ENCODE measurements around the gene TOGARAM2.
"Not testable (repeated sequence)": the region's sequence is repeated elsewhere in the genome, so short reads cannot be mapped to it uniquely, and the experiment has no call there.

TOGARAM2 gene

DNA sequence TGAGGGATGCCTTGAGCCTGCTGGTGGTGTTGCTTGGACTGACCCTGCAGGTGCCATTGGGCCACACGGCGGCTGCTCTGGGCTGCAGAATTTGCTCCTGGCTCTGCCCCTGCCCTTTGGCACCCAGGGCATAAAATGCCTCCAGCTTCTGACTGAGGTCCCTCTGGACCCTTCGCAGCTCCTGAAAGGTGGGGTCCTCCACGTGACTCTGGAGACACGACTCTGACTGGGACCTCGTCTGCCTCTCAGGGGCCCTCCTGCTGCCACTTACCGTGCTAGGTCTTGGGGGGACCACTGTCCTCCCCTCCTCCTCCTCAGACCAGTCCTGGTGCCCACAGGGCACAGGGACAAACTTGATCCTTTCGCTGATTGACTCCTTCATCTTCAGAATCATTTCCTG, 91.2 kb downstream of the TOGARAM2 start:
- DNase-seq (ENCODE audit: low read depth in 2 of 2), result no peak

DNA sequence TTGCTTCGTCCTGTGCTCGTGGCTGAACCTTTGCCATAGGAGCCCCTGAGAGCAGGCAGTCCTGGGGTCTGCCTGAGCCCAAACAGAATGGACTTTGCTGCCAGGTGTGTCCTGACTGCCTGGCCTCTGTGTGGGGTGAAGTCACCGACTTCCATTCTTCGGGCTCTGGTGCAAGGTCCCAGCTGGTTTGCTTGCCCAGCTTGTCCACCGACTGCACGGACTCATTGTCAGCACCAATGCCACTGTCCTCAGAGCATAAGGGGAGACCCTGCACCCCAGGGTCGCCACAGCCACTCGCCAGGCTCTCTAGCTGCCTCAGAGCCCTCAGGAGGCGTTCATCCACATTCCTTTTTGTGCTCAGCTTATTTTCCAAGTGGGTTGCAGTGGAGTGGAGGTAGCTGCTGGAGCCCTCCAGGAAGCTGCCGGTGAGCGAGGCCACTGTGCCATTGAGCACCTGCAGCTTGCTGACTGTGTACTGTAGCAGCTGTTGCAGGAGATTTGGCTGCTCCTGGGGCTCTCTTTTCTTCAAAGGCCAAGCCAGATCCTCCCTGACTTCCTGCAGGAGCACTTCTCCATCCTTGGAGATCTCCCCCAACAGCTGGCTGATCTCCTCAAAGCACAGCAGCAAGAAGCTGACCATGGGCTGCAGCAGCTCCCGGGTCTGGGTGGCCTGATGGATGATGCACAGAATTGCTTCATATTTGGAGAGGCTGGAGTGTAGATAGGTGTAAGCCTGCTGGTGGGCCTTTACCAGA, 92.0 kb downstream of the TOGARAM2 start:
- no peak for DNase-seq (ENCODE audit: low read depth in 2 of 2)

DNA sequence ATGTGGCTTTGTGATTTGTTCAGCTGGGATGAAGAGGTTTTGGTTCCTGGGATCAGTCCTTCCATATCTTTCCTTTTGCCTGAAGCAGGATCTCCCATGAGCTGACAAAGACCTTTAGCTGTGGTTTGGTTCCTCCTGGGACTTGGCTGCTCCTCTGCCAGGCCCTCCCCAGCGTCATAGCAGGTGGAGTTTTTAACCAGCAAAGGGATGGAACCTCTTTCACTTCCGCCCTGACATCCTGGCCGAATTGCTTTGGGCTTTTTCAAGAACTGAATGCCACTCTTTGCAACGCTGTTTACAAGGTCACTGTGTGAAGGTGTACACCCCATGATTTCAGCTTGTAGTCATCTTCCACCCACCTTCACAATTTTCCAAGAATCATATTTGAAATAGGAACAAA, 92.8 kb downstream of the TOGARAM2 start:
- DNase-seq (ENCODE audit: low read depth in 2 of 2), result no peak

DNA sequence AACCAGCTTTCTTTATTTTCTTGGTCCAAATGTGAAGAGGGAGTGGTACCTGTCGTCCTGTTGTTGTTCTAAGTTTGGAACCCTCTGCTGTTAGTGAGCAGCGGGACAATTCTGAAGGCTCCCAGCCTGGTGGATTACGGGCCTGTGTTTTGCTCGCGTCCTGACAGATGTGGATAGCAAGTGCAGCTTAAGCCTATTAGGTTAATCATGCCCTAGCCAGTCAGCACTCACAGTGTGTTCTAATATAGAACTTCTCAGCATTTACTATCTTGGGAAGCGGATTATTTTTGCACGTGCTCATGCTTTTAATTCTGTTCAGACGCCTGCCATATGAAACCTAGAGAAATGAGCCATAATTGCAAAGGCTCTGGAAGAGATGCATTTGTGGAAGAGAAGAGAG, 93.3 kb downstream of the TOGARAM2 start, which contains the start of gene PCARE:
Gene PCARE, minus strand, starts transcription at position 113 of the 400 bp plus-strand sequence. CDS start 262 bp downstream, outside the sequence.
- no peak for DNase-seq (ENCODE audit: low read depth in 2 of 2)

DNA sequence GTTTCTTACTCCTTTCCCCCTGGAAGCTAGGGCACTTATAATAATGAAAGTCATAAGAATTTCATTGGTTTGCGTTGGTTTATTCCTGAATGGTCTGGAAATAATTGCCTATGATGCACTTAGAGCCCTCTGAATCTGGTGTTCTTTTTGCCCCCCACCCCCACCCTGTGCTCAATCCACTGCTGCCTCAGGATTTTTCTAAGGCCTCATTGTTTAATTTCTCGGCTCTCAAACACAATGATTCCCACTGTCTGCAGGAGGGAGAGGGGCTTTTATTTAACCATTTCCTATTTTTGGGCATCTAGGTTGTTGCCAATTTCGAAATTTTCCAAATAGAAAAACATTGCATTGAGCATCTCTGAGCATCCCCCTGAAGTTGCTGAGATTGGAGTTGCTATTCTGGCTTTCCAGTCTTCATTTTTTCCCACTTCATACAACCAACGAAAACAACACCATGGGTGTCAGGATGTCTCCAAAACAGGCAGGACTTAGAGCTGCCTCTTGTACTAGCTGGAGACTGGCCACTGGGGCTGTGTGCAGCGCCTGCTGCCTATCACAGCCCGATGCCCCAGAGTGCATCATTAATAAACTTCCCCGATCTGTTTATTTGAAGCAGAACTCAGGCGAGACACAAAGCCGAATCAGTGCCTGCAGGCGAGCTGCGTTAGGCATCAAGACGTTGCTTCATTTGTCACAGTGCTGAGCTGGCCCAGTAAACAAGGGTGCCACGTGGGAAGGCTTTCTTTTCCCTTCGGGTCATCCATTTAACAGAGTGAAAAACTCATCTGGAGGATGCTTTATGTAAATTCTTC, 95.0 kb downstream of the TOGARAM2 start:
- no peak for DNase-seq (ENCODE audit: low read depth in 2 of 2)

DNA sequence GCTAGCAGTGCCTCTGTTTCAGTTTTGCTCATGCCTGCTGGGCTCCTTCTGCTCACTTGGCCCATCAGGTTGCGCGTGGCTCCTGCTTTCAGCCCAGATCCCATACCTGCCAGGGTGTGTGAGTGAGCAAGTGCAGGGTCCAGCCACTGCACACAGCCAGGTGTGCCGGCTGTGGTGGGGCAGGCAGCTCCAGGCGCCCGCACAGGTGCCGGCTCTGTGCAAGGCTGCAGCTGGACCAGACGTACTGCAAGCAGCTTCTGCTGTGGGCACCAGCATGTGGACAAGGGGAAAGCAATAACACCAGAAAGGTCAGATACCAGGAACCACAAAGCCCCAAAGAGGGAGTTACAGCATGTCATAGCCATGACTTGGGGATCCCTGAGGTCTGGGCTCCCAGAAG, 98.8 kb downstream of the TOGARAM2 start:
- DNase-seq (ENCODE audit: low read depth in 2 of 2), result no peak

DNA sequence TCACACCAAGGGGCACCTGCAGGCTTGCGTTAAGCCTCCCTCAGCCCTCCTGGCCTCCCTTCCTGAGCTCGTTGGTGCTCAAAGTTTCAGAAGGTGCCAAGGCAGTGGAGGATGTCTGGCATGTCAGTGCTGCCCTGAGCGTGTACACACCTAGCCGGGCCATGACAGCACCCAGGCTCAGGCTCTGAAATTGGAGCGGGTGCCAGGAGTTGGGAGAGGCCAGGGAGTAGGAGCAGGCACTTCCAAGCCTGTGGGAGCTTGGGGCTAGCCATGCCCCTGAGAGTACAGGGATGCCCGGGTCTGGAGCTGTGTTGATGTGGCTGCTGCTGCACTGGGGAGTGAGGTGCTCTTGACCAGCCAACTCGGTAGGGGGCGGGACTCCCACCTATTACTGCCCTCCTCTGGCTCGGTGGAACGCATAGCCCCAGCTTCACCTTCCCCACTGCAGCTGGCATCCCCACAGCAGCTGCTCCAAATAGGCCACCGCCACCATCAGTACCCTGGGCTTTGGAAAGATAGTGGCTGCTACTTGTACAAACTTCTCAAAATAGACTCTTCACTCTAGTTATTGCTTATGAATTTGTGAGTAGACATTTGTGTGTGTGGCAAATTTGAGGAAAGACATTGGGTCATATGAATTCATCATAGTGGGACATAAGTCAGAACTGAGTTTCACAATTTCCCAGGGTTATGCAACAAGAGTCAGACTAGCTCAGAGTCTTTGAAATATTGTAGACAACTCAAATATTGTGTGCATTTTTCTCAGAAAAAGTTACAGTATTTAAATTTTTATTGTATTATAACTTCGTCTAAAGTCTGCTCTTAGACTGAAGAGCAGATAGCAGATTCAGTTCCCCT, 100.0 kb downstream of the TOGARAM2 start:
- no peak for DNase-seq (ENCODE audit: low read depth in 2 of 2)

DNA sequence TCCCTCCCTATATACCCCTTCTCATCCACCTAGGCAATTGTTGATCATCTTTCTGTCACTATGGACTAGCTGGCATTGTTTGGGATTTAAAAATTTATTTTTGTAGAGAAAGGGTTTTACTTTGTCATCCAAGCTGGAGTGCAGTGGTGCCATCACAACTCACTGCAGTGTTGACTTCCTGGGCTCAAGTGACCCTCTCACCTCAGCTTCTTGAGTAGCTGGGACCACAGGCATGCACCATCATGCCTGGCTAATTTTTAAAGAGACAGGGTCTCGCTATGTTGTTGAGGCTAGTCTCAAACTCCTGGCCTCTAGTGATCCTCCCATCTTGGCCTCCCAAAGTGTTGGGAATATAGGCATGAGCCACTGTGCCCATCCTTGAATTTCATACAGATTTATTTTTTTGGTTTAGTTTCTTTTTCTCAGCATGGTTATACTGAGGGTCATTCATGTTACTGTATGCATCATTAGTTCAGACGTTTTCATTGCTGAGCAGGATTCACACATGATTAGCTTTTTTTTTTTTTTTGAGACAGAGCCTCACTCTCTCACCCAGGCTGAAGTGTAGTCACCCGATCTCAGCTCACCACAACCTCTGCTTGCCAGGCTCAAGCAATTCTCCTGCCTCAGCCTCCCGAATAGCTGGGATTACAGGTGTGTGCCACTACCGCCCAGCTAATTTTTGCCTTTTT, 101.9 kb downstream of the TOGARAM2 start:
- no peak for DNase-seq (ENCODE audit: low read depth in 2 of 2)

DNA sequence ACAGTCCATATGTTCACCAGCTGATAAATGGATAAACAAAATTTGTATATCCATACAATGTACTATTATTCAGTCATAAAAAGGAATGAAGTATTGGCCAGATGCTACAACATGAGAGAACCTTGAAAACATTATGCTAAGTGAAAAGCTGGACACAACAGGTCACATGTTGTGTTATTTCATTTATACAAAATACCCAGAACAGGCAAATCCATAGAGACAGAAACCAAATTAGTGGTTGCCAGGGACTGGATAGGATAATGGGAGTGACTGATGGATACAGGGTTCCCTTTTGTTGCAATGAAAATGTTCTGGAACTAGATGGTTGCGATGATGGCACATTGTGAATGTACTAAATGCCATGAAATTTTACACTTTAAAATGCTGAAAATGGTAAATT, 103.5 kb downstream of the TOGARAM2 start:
- DNase-seq (ENCODE audit: low read depth in 2 of 2), result no peak

DNA sequence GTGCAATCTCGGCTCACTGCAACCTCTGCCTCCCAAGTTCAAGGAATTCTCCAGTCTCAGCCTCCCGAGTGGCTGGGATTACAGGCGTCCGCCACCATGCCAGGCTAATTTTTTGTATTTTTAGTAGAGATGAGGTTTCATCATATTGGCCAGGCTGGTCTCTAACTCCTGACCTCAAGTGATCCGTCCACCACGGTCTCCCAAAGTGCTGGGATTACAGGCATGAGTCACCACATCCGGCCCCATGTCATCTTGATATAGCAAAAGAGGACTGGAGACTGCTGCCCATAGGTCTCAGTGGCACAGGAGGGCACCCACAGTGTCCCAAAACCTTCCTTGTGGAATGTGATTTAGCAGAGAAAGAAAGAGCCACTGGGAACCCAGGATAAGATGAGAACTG, 109.2 kb downstream of the TOGARAM2 start:
- not testable (repeated sequence) for DNase-seq (ENCODE audit: low read depth in 2 of 2)

DNA sequence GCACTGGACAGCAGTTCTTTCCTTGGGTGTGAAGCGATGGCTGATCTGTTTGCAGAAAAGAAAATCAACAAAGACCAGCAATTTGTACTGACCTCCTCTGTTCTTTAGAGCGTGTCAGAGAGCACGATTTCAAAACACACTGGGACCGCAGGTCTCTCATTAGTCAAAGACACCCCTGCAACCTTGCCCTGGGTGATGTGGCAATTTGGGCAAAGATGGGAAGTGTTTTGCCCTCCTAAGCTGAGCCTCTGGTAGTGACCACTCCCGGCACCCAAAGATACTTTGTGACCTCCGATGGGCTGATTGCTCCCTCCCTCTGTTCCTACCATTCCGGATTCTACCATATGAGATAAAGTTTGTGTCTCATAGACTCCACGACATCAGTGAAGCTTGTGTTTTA, 115.9 kb downstream of the TOGARAM2 start:
- DNase-seq (ENCODE audit: low read depth in 2 of 2), result no peak

DNA sequence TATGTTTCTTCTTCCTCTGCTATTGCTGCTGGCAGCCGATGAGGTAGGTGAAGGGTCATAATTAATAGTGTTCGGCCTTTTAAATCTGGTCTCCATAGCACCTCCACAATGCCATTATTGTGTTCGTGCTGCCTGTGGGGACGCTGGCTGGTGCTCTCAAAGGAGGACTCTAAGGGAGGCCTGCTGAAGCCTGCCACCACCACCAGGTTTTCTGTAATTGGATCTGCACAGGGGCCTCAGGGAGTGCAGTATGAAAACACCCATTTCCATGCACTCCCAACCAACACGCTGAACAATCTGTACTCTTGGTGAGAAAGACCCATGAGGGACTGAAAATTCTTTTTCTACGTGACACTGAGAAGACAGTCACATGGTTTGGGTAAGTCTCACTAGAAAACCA, 116.5 kb downstream of the TOGARAM2 start:
- no peak for DNase-seq (ENCODE audit: low read depth in 2 of 2)

DNA sequence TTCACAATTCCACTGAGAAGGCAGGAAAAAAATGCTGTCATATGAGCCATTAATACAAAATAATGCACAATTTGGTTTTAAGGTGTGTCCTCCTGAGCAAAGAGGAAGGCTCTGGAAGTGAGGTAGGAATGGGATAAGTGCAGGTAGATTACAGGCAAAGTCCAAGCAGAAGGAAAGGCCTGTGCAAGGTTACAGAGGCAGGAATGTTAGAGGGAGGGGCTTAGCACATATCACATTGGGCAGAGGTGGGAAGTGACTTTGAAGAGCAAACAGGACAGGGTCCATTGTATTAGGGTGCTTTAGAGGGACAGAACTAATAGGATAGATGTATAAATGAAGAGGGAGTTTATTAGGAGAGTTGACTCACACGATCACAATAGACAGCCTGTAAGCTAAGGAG, 119.5 kb downstream of the TOGARAM2 start:
- no peak for DNase-seq (ENCODE audit: low read depth in 2 of 2)

Data from stimulated activated CD8-positive, alpha-beta memory T cell treated with anti-CD3 and anti-CD28 coated beads, Interleukin-15, amount 100 ng/mL, for 4 hours (primary cell).